K562 (cell line): ENCODE measurements around the gene XPO6. TPM values are rescaled to one million over a fixed set of nuclear protein-coding genes. Genes with fewer than 3 reads are reported as not detected.

Source experiments
- ATAC-seq: fragments of 200-7000 bp; cut with Tn5 transposase; 3 replicates; pipeline ENCODE4 v1.9.1; 2020; ENCODE audit warnings: moderate library complexity
- BruUV-seq: library from RNA; stranded (reverse); fragments of 400-500 nt; replicated peaks from 2 replicates; lab custom pipeline; 2021; lab: Mats Ljungman, UMichigan
- CTCF ChIA-PET: fragments of 300-600 bp; formaldehyde crosslinking; extraction: SDS; loops from one replicate; lab custom pipeline; 2021; ENCODE audit warnings: low intra/inter-chr PET ratio; lab: Yijun Ruan, JAX
- POLR2A ChIA-PET: fragments of 300-600, 350-650 bp; sonication (Branson Sonifier 250); formaldehyde crosslinking; extraction: SDS; loops from one replicate; lab custom pipeline; 2021; ENCODE audit warnings: antibody characterized with exemption, inconsistent platforms; lab: Yijun Ruan, JAX
- DNase-seq, 4 experiments: peaks; one replicate each; pipeline versions ENCODE4 v3.0.0 to v3.0.0-alpha.2; 2011 to 2018; ENCODE audit warnings: low spot score in 3 of 4, mixed read lengths in 3 of 4; ENCODE audit errors: extremely low read depth in 1 of 4
- FAIRE-seq: peaks from 2 replicates; lab custom pipeline; 2011; peaks lifted over from hg19 to GRCh38; lab: Jason Lieb, UNC
- H2AFZ ChIP-seq: 2 replicates; pipeline ENCODE4 v1.6.0; 2011; ENCODE audit warnings: low read depth, low read length, control low read depth, inconsistent platforms
- H3K27ac ChIP-seq: fragments of 200-600 bp; 3 replicates; pipeline ENCODE4 v1.8.0; 2011; ENCODE audit warnings: low read depth, mild to moderate bottlenecking, control low read depth, inconsistent platforms, low read length, moderate library complexity, mixed read lengths; ENCODE audit errors: extremely low read depth
- H3K27me3 ChIP-seq, 2 experiments: fragments of 300-600 bp in 1 of 2; 2 replicates in 1 of 2; 3 replicates in 1 of 2; pipeline versions ENCODE4 v1.6.0 to v1.8.0; 2011; ENCODE audit warnings: inconsistent platforms in 2 of 2, low read length in 2 of 2, mild to moderate bottlenecking in 1 of 2, mixed read lengths in 1 of 2, moderate library complexity in 1 of 2; ENCODE audit not compliant: control insufficient read depth in 2 of 2, insufficient read depth in 2 of 2
- H3K36me3 ChIP-seq: fragments of 300-600 bp; 3 replicates; pipeline ENCODE4 v1.8.0; 2011; ENCODE audit warnings: mild to moderate bottlenecking, low read length, inconsistent platforms; ENCODE audit not compliant: control insufficient read depth, insufficient read depth
- H3K4me1 ChIP-seq, 2 experiments: fragments of 200-600 bp in 1 of 2; replicated peaks in 1 of 2; 2 replicates in 1 of 2; 3 replicates in 1 of 2; pipeline versions ENCODE4 v1.5.1 to v1.8.0; 2011; ENCODE audit warnings: inconsistent platforms in 2 of 2, low read length in 2 of 2, mild to moderate bottlenecking in 1 of 2, mixed read lengths in 1 of 2, moderate library complexity in 1 of 2; ENCODE audit not compliant: control insufficient read depth in 2 of 2, insufficient read depth in 2 of 2
- H3K4me2 ChIP-seq: 2 replicates; pipeline ENCODE4 v1.6.1; 2011; ENCODE audit warnings: low read length, control low read depth, inconsistent platforms, mixed read lengths; ENCODE audit not compliant: insufficient read depth
- H3K4me3 ChIP-seq: fragments of 200-600 bp; sonication (generic), shearing (Covaris generic); 2 replicates; pipeline ENCODE4 v1.5.1; 2016; ENCODE audit warnings: control low read depth, inconsistent platforms
- H3K79me2 ChIP-seq: fragments of 200-600 bp; 3 replicates; pipeline ENCODE4 v1.8.0; 2011; ENCODE audit warnings: low read length, inconsistent platforms; ENCODE audit not compliant: control insufficient read depth, insufficient read depth
- H3K9ac ChIP-seq, 2 experiments: 2 replicates each; pipeline versions ENCODE4 v1.6.0 to v1.6.1; 2011; ENCODE audit warnings: low read depth in 2 of 2, low read length in 2 of 2, control low read depth in 1 of 2, inconsistent platforms in 1 of 2, mild to moderate bottlenecking in 1 of 2, mixed read lengths in 1 of 2; ENCODE audit not compliant: insufficient read depth in 1 of 2
- H3K9me1 ChIP-seq: one replicate; pipeline ENCODE4 v1.6.0; 2011; ENCODE audit warnings: inconsistent platforms, mild to moderate bottlenecking, low read length, moderate library complexity; ENCODE audit not compliant: control insufficient read depth, insufficient read depth
- H3K9me3 ChIP-seq: replicated peaks from 2 replicates; pipeline ENCODE4 v1.5.1; 2011; ENCODE audit warnings: low read depth, low read length, inconsistent platforms; ENCODE audit not compliant: control insufficient read depth, insufficient read depth
- H4K20me1 ChIP-seq: replicated peaks from 2 replicates; pipeline ENCODE4 v1.6.1; 2011; ENCODE audit warnings: low read length, inconsistent platforms, mixed read lengths; ENCODE audit not compliant: control insufficient read depth, insufficient read depth
- ELK1 ChIP-seq: sonication (generic); formaldehyde crosslinking; IDR thresholded peaks from 2 replicates; pipeline ENCODE4 v1.8.1; 2022; ENCODE audit warnings: missing genetic modification reagents
- HBP1 ChIP-seq: fragments of 450-650 bp; formaldehyde crosslinking; IDR thresholded peaks from 2 replicates; pipeline ENCODE4 v1.4.0; 2022; ENCODE audit warnings: missing genetic modification characterization
- HMGXB4 ChIP-seq: sonication (generic); formaldehyde crosslinking; IDR thresholded peaks from 2 replicates; pipeline ENCODE4 v1.8.1; 2023; ENCODE audit warnings: mild to moderate bottlenecking, missing genetic modification reagents
- IFI16 ChIP-seq: fragments of 250-450 bp; sonication (Bioruptor Pico); IDR thresholded peaks from 2 replicates; pipeline ENCODE4 v2.1.2; 2022; ENCODE audit warnings: mild to moderate bottlenecking, inconsistent platforms
- MEIS2 ChIP-seq: fragments of 450-650 bp; IDR thresholded peaks from 2 replicates; pipeline ENCODE4 v1.6.1; 2014; ENCODE audit warnings: mild to moderate bottlenecking; ENCODE audit not compliant: partially characterized antibody
- SMARCC2 ChIP-seq: fragments of 450-650 bp; IDR thresholded peaks from 2 replicates; pipeline ENCODE4 v1.6.1; 2017; ENCODE audit warnings: antibody characterized with exemption, moderate library complexity, mild to moderate bottlenecking, low read depth
- VEZF1 ChIP-seq: fragments of 200-800 bp; sonication (Bioruptor generic); IDR thresholded peaks from 2 replicates; pipeline ENCODE4 v1.6.1; 2017; ENCODE audit warnings: missing genetic modification characterization, missing compliant biosample characterization
- ZNF740 ChIP-seq, 3 experiments: fragments of 200-800 bp in 1 of 3; sonication (Bioruptor generic) in 1 of 3; sonication (generic) in 1 of 3; formaldehyde crosslinking in 1 of 3; IDR thresholded peaks; 2 replicates each; pipeline versions ENCODE4 v1.6.1 to v1.8.0; 2016 to 2022; ENCODE audit warnings: mild to moderate bottlenecking in 2 of 3, missing compliant biosample characterization in 2 of 3, missing genetic modification characterization in 2 of 3, missing genetic modification reagents in 1 of 3
- ZNF766 ChIP-seq: fragments of 200-800 bp; sonication (Bioruptor generic); conservative IDR thresholded peaks from 2 replicates; pipeline ENCODE4 v1.6.1; 2016; ENCODE audit warnings: missing genetic modification characterization, missing compliant biosample characterization
- WGBS: fragments of 100-300 bp; shearing (Covaris generic); methylation state at CpG from one replicate; pipeline ENCODE4 v1.1.6; 2016; ENCODE audit warnings: low coverage, mixed read lengths; ENCODE audit not compliant: insufficient coverage; ENCODE audit errors: missing lambda C conversion rate; 5-methylcytosine and 5-hydroxymethylcytosine counted together
- in situ Hi-C: fragments of 300-500 bp; cut with MboI; formaldehyde crosslinking; loops from 4 replicates; pipeline ENCODE4 v1.15.0; 2018; ENCODE audit warnings: inconsistent platforms, mixed read lengths
- intact Hi-C: fragments of 100-400 bp; cut with micrococcal nuclease; formaldehyde crosslinking; loops from 2 replicates; pipeline ENCODE4 v1.14.2; 2022
- polyA plus RNA-seq, 8 experiments: library from polyadenylated mRNA; depleted of rRNA in 4 of 8; stranded (reverse) in 5 of 8; unstranded in 3 of 8; fragments of >200 nt; fragmentation: Nextera tagmentation in 2 of 8; fragmentation: Illumina TruSeq in 1 of 8; extraction: Ambion mirVana in 2 of 8; extraction: Trizol in 1 of 8; gene quantifications; 2 replicates each; pipeline versions ENCODE4 v1.2.1 to v1.2.3, GENCODE V29; 2011 to 2014; ENCODE audit warnings: inconsistent platforms in 1 of 8, missing spikeins in 1 of 8
- total RNA-seq, 7 experiments: library from RNA; depleted of rRNA in 6 of 7; stranded (reverse); fragments of >200 nt in 6 of 7; fragmentation: Illumina TruSeq in 2 of 7; extraction: Trizol in 2 of 7; gene quantifications; 2 replicates each; pipeline versions ENCODE4 v1.2.1 to v1.2.3, GENCODE V29; 2011 to 2021; ENCODE audit warnings: low replicate concordance in 1 of 7

Gene XPO6
- total and polyA plus RNA-seq, 9 of the 15 experiments (the other 6 are each of a cell fraction or from before 2014, with no cell fraction given): 11.2 to 196 (median 119) TPM

GRCh38 chr16:28103516-28104170 is 108.1 kb downstream of the XPO6 start:
- no peak overlapping the region for H2AFZ ChIP-seq
- H3K27me3 ChIP-seq: no peaks in the 10 kb centered on the region
- H3K36me3 ChIP-seq: peaks cover 99% of the 10 kb centered on the region
- no peaks in the 10 kb centered on the region for H3K4me1 ChIP-seq
- intact Hi-C loops: no loop called here
- no peak overlapping the region for H3K27ac ChIP-seq
- no peak for ATAC-seq
- H3K9me3 ChIP-seq: no peaks in the 10 kb centered on the region
- 0 out of 2 replicates have a peak, but pooled peaks cover 4% of the 10 kb centered on the region for H4K20me1 ChIP-seq
- no TSS peak for BruUV-seq
- POLR2A ChIA-PET: interaction anchor here (0.5 to 1.2 kb wide), 2 partner anchors 9 to 352 kb away, joined by 3 to 4 read pairs; no protein-coding TSS in a partner anchor
- WGBS: 95% methylated on average over 14 of the region's 14 CpGs
- no peaks in the 10 kb centered on the region for H3K79me2 ChIP-seq
- DNase-seq: no peak
- in situ Hi-C loops: no loop called here
- CTCF ChIA-PET: no interaction called here
- no peaks in the 10 kb centered on the region for H3K9me1 ChIP-seq
- H3K4me3 ChIP-seq: no peak overlapping the region
- no peak for FAIRE-seq
- H3K9ac ChIP-seq: no peak overlapping the region; a peak in 1 of 4 replicates
- no peak overlapping the region for H3K4me2 ChIP-seq
- TF ChIP-seq MEIS2 (no peak), VEZF1 (CRISPR knock-in tag) (no peak), ZNF740 (CRISPR knock-in tag; IDR thresholded peaks at IDR 0.05) (no peak), ZNF740 (tag; IDR thresholded peaks at IDR 0.05) (no peak), HMGXB4 (CRISPR knock-in tag) (no peak), SMARCC2 (no peak), ZNF766 (no peak), HBP1 (no peak), IFI16 (no peak), ELK1 (CRISPR knock-in tag) (no peak)
